MM.1S (cell line): ENCODE data around the gene BROX.

Experiments used
- CTCF ChIP-seq: fragments of 300-600 bp; sonication (generic); IDR thresholded peaks from 2 replicates; pipeline ENCODE4 v1.5.1; 2016; ENCODE audit warnings: antibody characterized with exemption, low read length, mixed read lengths
- EZH2 ChIP-seq: fragments of 300-600 bp; sonication (generic); optimal IDR thresholded peaks from 2 replicates; pipeline ENCODE3; 2017; ENCODE audit warnings: low read depth, mild to moderate bottlenecking, antibody characterized with exemption, low read length, mixed read lengths

DNA sequence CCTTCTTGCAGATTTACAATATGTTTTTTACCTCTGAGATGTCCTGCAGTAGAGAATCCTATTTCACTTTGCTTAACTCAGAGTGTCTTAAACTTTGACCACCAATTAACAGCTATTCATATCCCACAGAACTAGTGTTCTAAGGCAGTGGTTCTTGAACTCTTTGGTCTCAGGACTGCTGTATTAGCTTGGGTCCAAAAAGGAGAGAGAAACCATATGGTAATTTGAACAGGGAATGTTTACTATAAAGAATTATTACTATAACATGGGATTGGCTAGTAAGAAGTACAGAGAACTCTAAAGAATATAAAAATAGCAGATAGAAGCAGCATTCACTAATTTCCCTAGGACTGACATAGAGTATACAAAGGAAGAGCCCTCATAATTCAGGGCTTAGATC is 56.2 kb downstream of the BROX start:
- TF ChIP-seq CTCF (no peak), EZH2 (no peak)
